Psoas muscle (tissue), 8 donors: ENCODE results near the gene AKNA. TPM values are rescaled to one million over a fixed set of nuclear protein-coding genes. Genes with fewer than 3 reads are reported as not detected.
A peak's percentile ranks its signal among the peaks of the same experiment; 100 is the strongest.

Source experiments
- ATAC-seq, 4 donors: fragments of 200-7000 bp; cut with Tn5 transposase; one replicate each; pipeline ENCODE4 v1.9.1; 2020; ENCODE audit warnings: moderate library complexity in 3 of 4, mild to moderate bottlenecking in 2 of 4
- DNase-seq, 2 donors: peaks; one replicate each; pipeline ENCODE4 v3.0.0-alpha.2; 2020
- H3K27ac ChIP-seq: fragments of 200-600 bp; one replicate; pipeline ENCODE4 v1.8.0; 2022
- H3K27me3 ChIP-seq, 3 donors: fragments of 200-600 bp in 1 of 3; one replicate each; pipeline versions ENCODE4 v1.6.1 to v1.8.0; 2013 to 2022; ENCODE audit warnings: low read length in 2 of 3, mild to moderate bottlenecking in 2 of 3, moderate library complexity in 1 of 3; ENCODE audit not compliant: insufficient read depth in 3 of 3
- H3K36me3 ChIP-seq, 2 donors: fragments of 200-600 bp in 1 of 2; one replicate each; pipeline versions ENCODE4 v1.6.1 to v1.8.0; 2013 to 2022; ENCODE audit warnings: low read depth in 1 of 2, mild to moderate bottlenecking in 1 of 2, moderate library complexity in 1 of 2; ENCODE audit not compliant: insufficient read depth in 1 of 2
- H3K4me1 ChIP-seq: fragments of 200-600 bp; one replicate; pipeline ENCODE4 v1.8.0; 2022
- H3K4me3 ChIP-seq: fragments of 200-600 bp; one replicate; pipeline ENCODE4 v1.8.0; 2022; ENCODE audit warnings: mild to moderate bottlenecking
- H3K9me3 ChIP-seq: fragments of 200-600 bp; one replicate; pipeline ENCODE4 v1.8.0; 2022
- CTCF ChIP-seq: fragments of 200-600 bp; IDR thresholded peaks from one replicate; pipeline ENCODE4 v1.8.0; 2022; ENCODE audit warnings: antibody characterized with exemption
- WGBS, 3 donors: extraction: QIAGEN DNeasy Blood & Tissue Kit; methylation state at CpG; one replicate each; pipeline versions ENCODE4 v1.1.6 to v1.1.7; 2013; 5-methylcytosine and 5-hydroxymethylcytosine counted together
- intact Hi-C, 2 donors: fragments of 100-400 bp; cut with DNase I; formaldehyde crosslinking; loops; one replicate each; pipeline versions ENCODE4 v1.11.0 to v1.14.2; 2022
- polyA plus RNA-seq, 3 donors: library from polyadenylated mRNA; stranded (reverse); fragments of 200-250 nt; gene quantifications; one replicate each; pipeline ENCODE4 v1.2.3, GENCODE V29; 2013
- total RNA-seq, 4 donors: library from RNA; stranded (reverse); fragmentation: NEBNext Ultra II Directional in 2 of 4; extraction: Animal tissue kit (Norgen Biotek cat#: 25700) in 2 of 4; gene quantifications; one replicate each; pipeline versions ENCODE4 v1.2.1 to v1.2.4, GENCODE V29; 2021 to 2023
- donor health status: healthy with polysubstance abuse.
- donor health status: DM: no; HTN: no; CAD: no; lungs with moderate emphysema.
- donor health status: Bipolar disorder and iron deficiency.
- donor health status: healthy.
- donor health status: DM: yes; HTN: yes; CAD: no.
- donor health status: DM: no; HTN: no; CAD: no.
- donor health status: DM: no; HTN: no; CAD: no.
- donor health status: DM: yes; HTN: yes; CAD: no.

AKNA gene
- total and polyA plus RNA-seq, 7 donors = 1.5 to 3.9 (median 2.3) TPM

GRCh38 chr9:114372921-114373448 is 14.8 kb downstream of the AKNA start:
- ATAC-seq (peak; percentile 35 to 63 (median 44)), DNase-seq (peak; percentile 54 to 76)
- no peak for TF ChIP-seq CTCF
- intact Hi-C loops = no loop called here
- H3K9me3 ChIP-seq = no peaks in the 10 kb centered on the region
- H3K4me3 ChIP-seq = no peak overlapping the region
- 50 to 61% (median 53%) methylated on average over 7 to 9 of the region's 9 CpGs for WGBS, 3 donors
- no peaks in the 10 kb centered on the region for H3K27me3 ChIP-seq
- no peak overlapping the region for H3K27ac ChIP-seq
- H3K36me3 ChIP-seq = peaks cover 0 to 10% of the 10 kb centered on the region in 2 donors
- H3K4me1 ChIP-seq = no peaks in the 10 kb centered on the region

DNA sequence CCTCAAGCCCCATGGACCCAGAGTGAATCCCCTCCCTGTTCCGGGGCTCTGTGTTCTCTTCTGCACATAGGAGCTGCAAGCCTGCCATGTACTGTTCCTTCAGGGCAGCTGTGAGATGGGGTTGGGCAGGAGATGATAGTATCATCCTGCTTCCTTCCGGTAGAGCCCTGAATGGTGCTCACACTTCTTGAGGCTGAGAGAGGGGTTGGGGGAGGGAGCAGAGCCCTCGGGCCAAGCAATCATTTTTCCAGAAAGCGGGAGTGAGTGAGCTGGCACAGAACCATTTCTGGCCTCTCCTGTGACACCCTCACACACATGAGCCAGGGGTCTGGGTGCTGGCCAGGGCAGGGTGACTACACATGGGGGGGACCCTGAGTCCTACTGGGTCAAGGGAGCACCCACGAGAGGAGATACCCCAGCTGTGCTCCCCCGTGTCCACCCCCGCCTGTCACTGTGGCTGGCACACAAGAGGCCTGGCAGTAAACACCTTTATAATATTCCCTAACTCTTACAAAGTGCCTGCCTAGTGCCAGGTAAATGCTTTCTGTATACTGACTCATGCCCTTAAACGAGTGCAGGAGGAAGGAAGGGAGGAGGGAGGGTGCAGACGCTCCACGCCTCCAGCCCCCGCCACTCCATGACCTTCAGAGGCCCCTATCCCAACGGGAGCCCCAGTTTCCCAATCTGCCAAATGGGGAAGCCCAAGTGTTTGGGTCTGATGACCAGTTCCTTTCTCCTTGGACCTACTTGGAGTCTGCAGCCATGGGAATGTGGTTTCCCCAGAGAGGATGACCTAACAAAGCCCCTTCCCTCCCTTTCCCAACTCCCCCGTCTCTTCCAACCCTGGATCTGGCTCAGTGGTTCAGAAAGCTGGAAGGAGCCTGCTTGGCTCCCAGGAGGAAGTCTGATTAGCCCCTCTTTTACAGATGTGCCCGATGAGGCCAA is 15.5 kb downstream of the AKNA start:
- DNase-seq (peak in 1 of 2 donors; percentile 43), ATAC-seq (peak in 3 of 4 donors; percentile 28 to 47 (median 47))
- TF ChIP-seq CTCF = no peak
- no peaks in the 10 kb centered on the region for H3K27me3 ChIP-seq
- intact Hi-C loops = no loop called here
- WGBS, 3 donors = 42 to 46% (median 43%) methylated on average over 14 of the region's 14 CpGs
- H3K4me1 ChIP-seq = no peaks in the 10 kb centered on the region
- H3K4me3 ChIP-seq = no peak overlapping the region
- no peaks in the 10 kb centered on the region for H3K9me3 ChIP-seq
- H3K36me3 ChIP-seq = peaks cover 0 to 11% of the 10 kb centered on the region in 2 donors
- H3K27ac ChIP-seq = no peak overlapping the region

- DNase-seq (no peak), ATAC-seq (no peak)
- H3K4me3 ChIP-seq = no peak overlapping the region
- H3K9me3 ChIP-seq = no peaks in the 10 kb centered on the region
- no peak overlapping the region for H3K27ac ChIP-seq
- WGBS, 3 donors = 70 to 77% (median 71%) methylated on average over 7 of the region's 7 CpGs
- no peak for TF ChIP-seq CTCF
- H3K36me3 ChIP-seq = peaks cover 0 to 3% of the 10 kb centered on the region in 2 donors
- intact Hi-C loops = no loop called here
- no peaks in the 10 kb centered on the region for H3K4me1 ChIP-seq
- no peaks in the 10 kb centered on the region for H3K27me3 ChIP-seq
These were observed 16.3 kb downstream of the AKNA start for GRCh38 chr9:114371343-114371944.

DNA sequence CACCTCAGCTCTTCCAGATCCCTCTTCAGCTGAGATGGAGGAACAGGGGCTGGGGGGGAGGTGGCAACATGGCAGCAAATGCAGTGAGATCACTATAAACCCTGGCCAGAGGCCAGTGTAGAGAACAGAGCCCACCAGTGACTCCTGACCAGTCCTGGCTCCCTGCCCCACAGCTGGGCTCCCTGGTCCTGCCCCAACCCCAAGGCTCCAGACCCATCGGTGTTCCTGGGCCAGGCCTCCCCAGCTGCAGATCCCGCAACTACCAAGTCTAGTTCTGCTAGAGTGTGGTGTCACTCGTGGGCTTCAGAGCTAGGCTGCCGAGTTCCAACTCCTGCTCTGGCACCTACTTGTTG is 16.8 kb downstream of the AKNA start:
- no peak for ATAC-seq
- DNase-seq = no peak
- H3K27me3 ChIP-seq = no peaks in the 10 kb centered on the region
- intact Hi-C loops = no loop called here
- no peak overlapping the region for H3K4me3 ChIP-seq
- TF ChIP-seq CTCF = no peak
- no peaks in the 10 kb centered on the region for H3K9me3 ChIP-seq
- H3K36me3 ChIP-seq = peaks cover 0 to 3% of the 10 kb centered on the region in 2 donors
- no peaks in the 10 kb centered on the region for H3K4me1 ChIP-seq
- H3K27ac ChIP-seq = no peak overlapping the region
- WGBS, 3 donors = 33 to 53% (median 50%) methylated on average over 4 of the region's 4 CpGs
